Liver (tissue), 9 donors: Measurements from ENCODE around the gene TGIF2. TPM values are rescaled to one million over a fixed set of nuclear protein-coding genes. Genes with fewer than 3 reads are reported as not detected.

ENCODE experiments used
- DNase-seq: peaks from one replicate; pipeline ENCODE4 v3.0.0-alpha.2; 2017; ENCODE audit warnings: low spot score
- H3K27ac ChIP-seq, 2 donors: one replicate each; pipeline ENCODE4 v1.7.0; 2013; ENCODE audit warnings: inconsistent platforms in 2 of 2, low read length in 2 of 2, control low read depth in 1 of 2, low read depth in 1 of 2, mild to moderate bottlenecking in 1 of 2
- H3K27me3 ChIP-seq, 4 donors: one replicate each; pipeline versions ENCODE4 v1.6.1 to v1.7.0; 2013; ENCODE audit warnings: low read length in 3 of 4, inconsistent platforms in 1 of 4, mild to moderate bottlenecking in 1 of 4, moderate library complexity in 1 of 4; ENCODE audit not compliant: control insufficient read depth in 4 of 4, insufficient read depth in 4 of 4
- H3K36me3 ChIP-seq, 4 donors: one replicate each; pipeline versions ENCODE4 v1.6.1 to v1.7.0; 2013; ENCODE audit warnings: low read length in 3 of 4, mild to moderate bottlenecking in 3 of 4, low read depth in 1 of 4, moderate library complexity in 1 of 4; ENCODE audit not compliant: control insufficient read depth in 4 of 4, insufficient read depth in 3 of 4
- H3K4me1 ChIP-seq, 4 donors: one replicate each; pipeline versions ENCODE4 v1.6.1 to v1.7.0; 2013; ENCODE audit warnings: low read length in 3 of 4, mild to moderate bottlenecking in 3 of 4, moderate library complexity in 1 of 4; ENCODE audit not compliant: control insufficient read depth in 4 of 4, insufficient read depth in 4 of 4
- H3K4me3 ChIP-seq, 3 donors: one replicate each; pipeline versions ENCODE4 v1.6.1 to v1.7.0; 2013; ENCODE audit warnings: low read length in 3 of 3, control low read depth in 1 of 3, low read depth in 1 of 3, mild to moderate bottlenecking in 1 of 3
- H3K9ac ChIP-seq, 2 donors: one replicate each; pipeline ENCODE4 v1.7.0; 2013; ENCODE audit warnings: low read length in 2 of 2, mild to moderate bottlenecking in 2 of 2, moderate library complexity in 2 of 2, control low read depth in 1 of 2, low read depth in 1 of 2
- H3K9me3 ChIP-seq, 4 donors: one replicate each; pipeline versions ENCODE4 v1.6.1 to v1.7.0; 2013; ENCODE audit warnings: low read length in 3 of 4; ENCODE audit not compliant: control insufficient read depth in 4 of 4
- EGR1 ChIP-seq, 2 donors: IDR thresholded peaks; 2 replicates each; pipeline ENCODE4 v1.6.1; 2016 to 2018; ENCODE audit warnings: antibody characterized with exemption in 2 of 2, low read depth in 2 of 2
- FOXA2 ChIP-seq: IDR thresholded peaks from 2 replicates; pipeline ENCODE4 v1.6.1; 2016; ENCODE audit warnings: antibody characterized with exemption
- GABPA ChIP-seq, 2 donors: IDR thresholded peaks in 1 of 2; conservative IDR thresholded peaks in 1 of 2; 2 replicates each; pipeline ENCODE4 v1.6.1; 2016; ENCODE audit warnings: antibody characterized with exemption in 2 of 2, mild to moderate bottlenecking in 1 of 2, moderate library complexity in 1 of 2
- HNF4A ChIP-seq, 2 donors: conservative IDR thresholded peaks; 2 replicates each; pipeline ENCODE4 v1.6.1; 2016; ENCODE audit warnings: antibody characterized with exemption in 2 of 2, mild to moderate bottlenecking in 2 of 2
- HNF4G ChIP-seq: IDR thresholded peaks from 2 replicates; pipeline ENCODE4 v1.6.1; 2016; ENCODE audit warnings: antibody characterized with exemption
- JUND ChIP-seq, 2 donors: IDR thresholded peaks; 2 replicates each; pipeline ENCODE4 v1.6.1; 2016; ENCODE audit warnings: antibody characterized with exemption in 2 of 2
- RXRA ChIP-seq, 2 donors: IDR thresholded peaks; 2 replicates each; pipeline ENCODE4 v1.6.1; 2017 to 2018; ENCODE audit warnings: antibody characterized with exemption in 2 of 2, mild to moderate bottlenecking in 1 of 2
- TAF1 ChIP-seq: conservative IDR thresholded peaks from 2 replicates; pipeline ENCODE4 v1.6.1; 2016; ENCODE audit warnings: antibody characterized with exemption, mild to moderate bottlenecking
- WGBS: extraction: QIAGEN DNeasy Blood & Tissue Kit; methylation state at CpG from one replicate; pipeline ENCODE4 v1.1.7; 2013; 5-methylcytosine and 5-hydroxymethylcytosine counted together
- polyA plus RNA-seq, 2 donors: library from polyadenylated mRNA; stranded (reverse) in 1 of 2; unstranded in 1 of 2; fragments of 200-250 nt in 1 of 2; fragments of >200 nt in 1 of 2; fragmentation: Nextera tagmentation in 1 of 2; extraction: Ambion mirVana in 1 of 2; gene quantifications; one replicate each; pipeline versions ENCODE4 v1.2.1 to v1.2.3, GENCODE V29; 2013 to 2015
- total RNA-seq, 2 donors: library from RNA; depleted of rRNA; stranded (reverse); fragments of >200 nt; gene quantifications; one replicate each; pipeline ENCODE4 v1.2.3, GENCODE V29; 2014
- TF ChIP-seq, protein P1 (sequence below): fragments of 150-350 bp; IDR thresholded peaks from 2 replicates; pipeline ENCODE4 v1.5.1; 2017; ENCODE audit warnings: improper control_type of control experiment, low read depth, low read length; ENCODE audit not compliant: missing input control
- TF ChIP-seq, protein P2 (sequence below): IDR thresholded peaks from 2 replicates; pipeline ENCODE4 v1.6.1; 2016; ENCODE audit warnings: antibody characterized with exemption
- TF ChIP-seq, protein P3 (sequence below): IDR thresholded peaks from 2 replicates; pipeline ENCODE4 v1.6.1; 2016; ENCODE audit warnings: antibody characterized with exemption
- donor health status: healthy.
- donor health status: healthy.
- donor health status: healthy.
- donor health status: healthy.
- donor health status: healthy.

TGIF2 gene
- total and polyA plus RNA-seq, 4 donors, result 3.7 to 7.9 (median 4.3) TPM

DNA sequence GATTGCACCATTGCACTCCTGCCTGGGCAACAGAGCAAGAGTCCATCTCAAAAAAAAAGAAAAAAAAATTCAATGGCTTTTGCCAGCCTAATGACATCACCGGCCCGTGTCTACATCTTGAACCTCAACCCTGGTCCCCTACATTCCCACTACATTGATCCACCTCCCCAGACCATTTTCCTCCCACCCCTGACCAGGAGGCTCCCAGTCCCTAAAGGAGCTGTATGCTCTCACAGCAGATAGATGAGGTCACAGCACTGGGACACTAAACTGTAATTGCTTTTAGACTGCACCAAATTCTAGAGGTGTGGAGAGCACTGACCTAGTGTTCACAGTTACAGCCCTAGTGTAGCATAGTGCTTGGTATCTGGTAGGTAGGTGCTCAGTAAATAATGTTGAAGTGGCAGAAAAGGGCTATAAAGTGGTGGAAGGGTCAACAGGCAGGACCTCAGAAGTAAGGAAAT lies 10.7 kb downstream of the TGIF2 start:
- Histone ChIP-seq H3K9ac (no peak overlapping the region), H3K4me1 (no peaks in the 10 kb centered on the region), H3K9me3 (no peaks in the 10 kb centered on the region), H3K36me3 (peaks cover 8 to 27% (median 17%) of the 10 kb centered on the region in 4 donors), H3K27ac (no peak overlapping the region), H3K4me3 (no peak overlapping the region), H3K27me3 (no peaks in the 10 kb centered on the region)
- WGBS, result 58% methylated on average over 2 of the region's 2 CpGs
- TF ChIP-seq JUND (IDR thresholded peaks at IDR 0.05) (no peak), EGR1 (IDR thresholded peaks at IDR 0.05; ENCODE audit: low read depth in 2 of 2) (no peak), FOXA2 (no peak), GABPA (IDR thresholded peaks at IDR 0.05 in 1 of 2, conservative IDR thresholded peaks at IDR 0.05 in 1 of 2) (no peak), HNF4A (conservative IDR thresholded peaks at IDR 0.05) (peak; percentile 58 to 65), RXRA (IDR thresholded peaks at IDR 0.05) (peak in 1 of 2 donors; percentile 15)
- TF ChIP-seq, protein P1, sequence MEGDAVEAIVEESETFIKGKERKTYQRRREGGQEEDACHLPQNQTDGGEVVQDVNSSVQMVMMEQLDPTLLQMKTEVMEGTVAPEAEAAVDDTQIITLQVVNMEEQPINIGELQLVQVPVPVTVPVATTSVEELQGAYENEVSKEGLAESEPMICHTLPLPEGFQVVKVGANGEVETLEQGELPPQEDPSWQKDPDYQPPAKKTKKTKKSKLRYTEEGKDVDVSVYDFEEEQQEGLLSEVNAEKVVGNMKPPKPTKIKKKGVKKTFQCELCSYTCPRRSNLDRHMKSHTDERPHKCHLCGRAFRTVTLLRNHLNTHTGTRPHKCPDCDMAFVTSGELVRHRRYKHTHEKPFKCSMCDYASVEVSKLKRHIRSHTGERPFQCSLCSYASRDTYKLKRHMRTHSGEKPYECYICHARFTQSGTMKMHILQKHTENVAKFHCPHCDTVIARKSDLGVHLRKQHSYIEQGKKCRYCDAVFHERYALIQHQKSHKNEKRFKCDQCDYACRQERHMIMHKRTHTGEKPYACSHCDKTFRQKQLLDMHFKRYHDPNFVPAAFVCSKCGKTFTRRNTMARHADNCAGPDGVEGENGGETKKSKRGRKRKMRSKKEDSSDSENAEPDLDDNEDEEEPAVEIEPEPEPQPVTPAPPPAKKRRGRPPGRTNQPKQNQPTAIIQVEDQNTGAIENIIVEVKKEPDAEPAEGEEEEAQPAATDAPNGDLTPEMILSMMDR, result no peak
- TF ChIP-seq, protein P2, sequence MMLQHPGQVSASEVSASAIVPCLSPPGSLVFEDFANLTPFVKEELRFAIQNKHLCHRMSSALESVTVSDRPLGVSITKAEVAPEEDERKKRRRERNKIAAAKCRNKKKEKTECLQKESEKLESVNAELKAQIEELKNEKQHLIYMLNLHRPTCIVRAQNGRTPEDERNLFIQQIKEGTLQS, result no peak
- DNase-seq, result no peak

DNA sequence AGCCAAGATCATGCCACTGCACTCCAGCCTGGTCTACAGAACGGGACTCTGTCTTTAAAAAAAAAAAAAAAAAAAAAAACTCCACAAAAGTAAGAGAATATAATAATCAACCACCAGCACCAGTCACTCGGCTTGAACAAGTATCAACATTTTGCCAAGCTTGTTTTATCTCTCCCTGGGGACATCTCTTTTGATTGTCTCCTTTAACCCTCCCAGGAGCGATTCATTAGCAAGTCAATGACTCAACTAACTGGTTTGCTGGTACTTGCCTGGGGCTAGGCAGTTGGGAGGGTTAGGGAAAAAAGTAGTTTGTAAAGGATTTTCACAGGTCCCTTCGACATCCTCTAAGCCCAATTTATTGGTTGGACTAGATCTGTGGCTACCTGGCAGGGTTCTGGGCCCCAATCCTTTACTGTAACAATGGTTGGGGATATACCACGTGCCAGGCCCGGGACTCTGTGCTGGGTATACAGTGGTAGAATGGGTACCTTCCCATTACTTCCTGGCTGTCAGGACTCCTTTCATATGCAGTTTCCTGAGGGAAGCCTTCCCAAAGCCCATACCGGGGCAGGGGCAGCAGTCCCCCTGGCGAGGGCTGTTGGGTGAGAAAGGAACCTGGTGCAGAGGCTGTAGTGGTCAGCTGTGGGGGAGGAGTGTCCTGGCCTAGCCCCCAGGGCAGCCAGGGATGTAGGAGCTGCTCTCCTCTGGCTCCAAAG lies 12.2 kb downstream of the TGIF2 start:
- TF ChIP-seq FOXA2, result no peak
- TF ChIP-seq TAF1, result no peak
- TF ChIP-seq, protein P2, result no peak
- H3K27ac ChIP-seq, result no peak overlapping the region
- no peak for DNase-seq
- H3K27me3 ChIP-seq, result no peaks in the 10 kb centered on the region
- no peaks in the 10 kb centered on the region for H3K4me1 ChIP-seq
- no peak overlapping the region for H3K9ac ChIP-seq
- H3K4me3 ChIP-seq, result no peak overlapping the region
- H3K36me3 ChIP-seq, result peaks cover 4 to 19% (median 12%) of the 10 kb centered on the region in 4 donors
- no peaks in the 10 kb centered on the region for H3K9me3 ChIP-seq
- WGBS, result 91% methylated on average over 8 of the region's 8 CpGs

DNA sequence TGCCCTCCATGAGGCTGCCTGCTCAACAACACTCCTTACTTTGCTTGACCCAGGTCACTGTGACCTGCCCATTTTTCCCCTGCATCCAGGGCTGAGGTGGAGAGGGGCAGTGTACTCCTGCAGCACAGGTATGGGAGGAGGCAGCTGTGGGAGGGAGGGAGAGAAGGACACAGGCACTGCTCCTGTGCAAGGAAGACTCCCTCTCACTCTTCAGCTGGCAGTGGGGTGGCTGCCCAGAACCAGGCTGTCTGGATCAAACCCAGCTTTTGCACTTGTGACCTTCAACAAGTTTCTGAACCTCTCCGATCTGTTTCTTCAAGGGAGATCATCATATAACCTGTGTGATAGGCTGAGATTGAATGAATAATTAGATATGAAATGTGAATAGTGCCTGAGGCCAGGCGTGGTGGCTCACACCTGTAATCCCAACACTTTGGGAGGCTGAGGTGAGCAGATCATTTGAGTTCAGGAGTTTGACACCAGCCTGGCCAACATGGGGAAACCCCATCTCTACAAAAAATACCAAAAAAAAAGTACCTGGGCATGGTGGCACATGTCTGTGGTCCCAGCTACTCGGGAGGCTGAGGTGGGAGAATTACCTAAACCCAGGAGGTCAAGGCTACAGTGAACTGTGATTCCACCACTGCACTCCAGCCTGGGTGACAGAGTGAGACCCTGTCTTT lies 14.1 kb downstream of the TGIF2 start:
- DNase-seq, result no peak

More for the DNA sequence above, 14.1 kb downstream of the TGIF2 start:
- TF ChIP-seq, protein P3, sequence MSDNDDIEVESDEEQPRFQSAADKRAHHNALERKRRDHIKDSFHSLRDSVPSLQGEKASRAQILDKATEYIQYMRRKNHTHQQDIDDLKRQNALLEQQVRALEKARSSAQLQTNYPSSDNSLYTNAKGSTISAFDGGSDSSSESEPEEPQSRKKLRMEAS, result no peak
- TF ChIP-seq HNF4G (no peak), RXRA (IDR thresholded peaks at IDR 0.05) (no peak)
- 88% methylated on average over 3 of the region's 3 CpGs for WGBS
- Histone ChIP-seq H3K27ac (no peak overlapping the region), H3K27me3 (no peaks in the 10 kb centered on the region), H3K9ac (no peak overlapping the region), H3K4me3 (no peak overlapping the region), H3K9me3 (no peaks in the 10 kb centered on the region), H3K36me3 (peaks cover 3 to 23% (median 6%) of the 10 kb centered on the region in 4 donors), H3K4me1 (no peaks in the 10 kb centered on the region)
